Lower lobe of right lung (tissue), 2 donors: ENCODE measurements around the gene ARID1B. TPM values are rescaled to one million over a fixed set of nuclear protein-coding genes. Genes with fewer than 3 reads are reported as not detected.

Source experiments
- ATAC-seq, 2 donors: fragments of 200-7000 bp; cut with Tn5 transposase; one replicate each; pipeline ENCODE4 v1.9.1; 2020 to 2022; ENCODE audit warnings: mild to moderate bottlenecking in 2 of 2, moderate library complexity in 2 of 2
- DNase-seq: peaks from one replicate; pipeline ENCODE4 v3.0.0-alpha.2; 2020
- H3K27ac ChIP-seq: fragments of 200-600 bp; one replicate; pipeline ENCODE4 v1.8.0; 2022
- H3K27me3 ChIP-seq: fragments of 200-600 bp; one replicate; pipeline ENCODE4 v1.8.0; 2022; ENCODE audit warnings: low read depth
- H3K36me3 ChIP-seq: fragments of 200-600 bp; one replicate; pipeline ENCODE4 v1.8.0; 2022; ENCODE audit warnings: mild to moderate bottlenecking
- H3K4me1 ChIP-seq: fragments of 200-600 bp; one replicate; pipeline ENCODE4 v1.8.0; 2022
- H3K4me3 ChIP-seq: fragments of 200-600 bp; one replicate; pipeline ENCODE4 v1.8.0; 2022; ENCODE audit warnings: mild to moderate bottlenecking
- H3K9me3 ChIP-seq: fragments of 200-600 bp; one replicate; pipeline ENCODE4 v1.8.0; 2022
- intact Hi-C: fragments of 100-400 bp; cut with DNase I; formaldehyde crosslinking; loops from one replicate; pipeline ENCODE4 v1.11.0; 2022
- total RNA-seq: library from RNA; stranded (reverse); fragmentation: NEBNext Ultra II Directional; extraction: Animal tissue kit (Norgen Biotek cat#: 25700); gene quantifications from one replicate; pipeline ENCODE4 v1.2.1, GENCODE V29; 2021
- TF ChIP-seq, protein P1 (sequence below): fragments of 200-600 bp; IDR thresholded peaks from one replicate; pipeline ENCODE4 v1.8.0; 2022; ENCODE audit warnings: antibody characterized with exemption, mild to moderate bottlenecking
- donor health status: DM: no; HTN: yes; CAD: no; lungs with severe emphysema.

The ARID1B gene
- total RNA-seq, 1 donor from 2014 or later, result 95.5 TPM

DNA sequence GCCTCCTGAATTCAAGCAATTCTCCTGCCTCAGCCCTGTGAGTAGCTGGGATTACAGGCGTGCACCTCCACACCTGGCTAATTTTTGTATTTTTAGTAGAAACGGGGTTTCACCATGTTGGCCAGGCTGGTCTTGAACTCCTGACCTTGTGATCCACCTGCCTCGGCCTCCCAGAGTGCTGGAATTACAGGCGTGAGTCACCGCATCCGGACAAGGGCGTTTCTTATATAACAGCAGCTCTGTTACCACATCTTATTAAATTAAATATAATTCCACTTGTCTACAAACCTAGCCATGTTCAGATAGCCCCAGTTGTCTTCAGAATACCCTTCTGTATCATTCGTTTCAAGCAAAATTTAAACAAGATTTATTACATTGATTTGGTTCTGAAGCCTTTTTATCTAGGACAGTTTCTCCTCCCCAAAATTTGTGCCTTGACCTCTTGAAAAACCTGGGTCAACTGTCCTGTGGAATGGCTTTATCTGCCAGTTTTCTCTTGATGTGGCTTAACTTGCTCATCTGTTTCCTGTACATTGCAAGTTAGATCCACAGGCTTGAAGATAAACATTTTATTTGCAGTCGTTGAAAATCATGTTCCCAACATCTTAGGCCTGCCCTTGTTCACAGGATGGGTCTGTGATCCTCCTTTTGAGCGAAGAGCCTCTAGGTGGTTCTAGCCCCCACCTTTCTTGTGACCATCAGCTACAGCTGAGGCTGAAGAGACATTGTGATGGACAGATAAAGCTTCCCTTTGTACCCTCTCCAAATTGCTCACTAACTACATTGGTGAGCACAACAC is 132.2 kb downstream of the ARID1B start:
- Histone ChIP-seq H3K27me3 (no peaks in the 10 kb centered on the region), H3K4me3 (no peak overlapping the region), H3K27ac (no peak overlapping the region), H3K4me1 (peaks cover 5% of the 10 kb centered on the region), H3K9me3 (no peaks in the 10 kb centered on the region), H3K36me3 (no peaks in the 10 kb centered on the region)
- TF ChIP-seq, protein P1, sequence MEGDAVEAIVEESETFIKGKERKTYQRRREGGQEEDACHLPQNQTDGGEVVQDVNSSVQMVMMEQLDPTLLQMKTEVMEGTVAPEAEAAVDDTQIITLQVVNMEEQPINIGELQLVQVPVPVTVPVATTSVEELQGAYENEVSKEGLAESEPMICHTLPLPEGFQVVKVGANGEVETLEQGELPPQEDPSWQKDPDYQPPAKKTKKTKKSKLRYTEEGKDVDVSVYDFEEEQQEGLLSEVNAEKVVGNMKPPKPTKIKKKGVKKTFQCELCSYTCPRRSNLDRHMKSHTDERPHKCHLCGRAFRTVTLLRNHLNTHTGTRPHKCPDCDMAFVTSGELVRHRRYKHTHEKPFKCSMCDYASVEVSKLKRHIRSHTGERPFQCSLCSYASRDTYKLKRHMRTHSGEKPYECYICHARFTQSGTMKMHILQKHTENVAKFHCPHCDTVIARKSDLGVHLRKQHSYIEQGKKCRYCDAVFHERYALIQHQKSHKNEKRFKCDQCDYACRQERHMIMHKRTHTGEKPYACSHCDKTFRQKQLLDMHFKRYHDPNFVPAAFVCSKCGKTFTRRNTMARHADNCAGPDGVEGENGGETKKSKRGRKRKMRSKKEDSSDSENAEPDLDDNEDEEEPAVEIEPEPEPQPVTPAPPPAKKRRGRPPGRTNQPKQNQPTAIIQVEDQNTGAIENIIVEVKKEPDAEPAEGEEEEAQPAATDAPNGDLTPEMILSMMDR, result no peak
- intact Hi-C loops, result no loop called here
- DNase-seq, result no peak
- no peak for ATAC-seq

- H3K9me3 ChIP-seq, result no peaks in the 10 kb centered on the region
- DNase-seq (no peak), ATAC-seq (no peak)
- no peaks in the 10 kb centered on the region for H3K27me3 ChIP-seq
- no peak overlapping the region for H3K27ac ChIP-seq
- peaks cover 5% of the 10 kb centered on the region for H3K4me1 ChIP-seq
- no peaks in the 10 kb centered on the region for H3K36me3 ChIP-seq
- intact Hi-C loops, result no loop called here
- H3K4me3 ChIP-seq, result no peak overlapping the region
- TF ChIP-seq, protein P1, result no peak
These were observed 132.8 kb downstream of the ARID1B start for GRCh38 chr6:156910011-156910334.

DNA sequence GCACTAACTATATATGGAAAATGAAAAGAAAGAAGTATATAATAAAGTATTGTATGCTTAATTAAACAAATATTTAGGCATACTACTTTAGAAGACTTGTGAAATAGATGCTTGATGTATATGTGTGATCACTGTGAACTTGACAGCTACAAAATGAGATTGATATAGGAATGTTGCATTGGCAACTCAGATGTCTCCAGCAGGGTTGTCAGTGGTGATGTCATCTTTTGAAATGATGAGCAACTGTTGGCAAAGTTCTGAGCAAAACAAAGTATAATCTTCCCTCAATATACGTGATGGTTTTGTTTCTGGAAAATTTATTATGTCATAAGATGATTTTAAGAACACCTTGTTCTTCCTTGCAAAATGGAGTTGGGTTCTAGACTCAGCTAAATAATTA is 133.8 kb downstream of the ARID1B start:
- ATAC-seq, result no peak
- intact Hi-C loops, result no loop called here
- H3K36me3 ChIP-seq, result no peaks in the 10 kb centered on the region
- peaks cover 5% of the 10 kb centered on the region for H3K4me1 ChIP-seq
- H3K4me3 ChIP-seq, result no peak overlapping the region
- DNase-seq, result no peak
- H3K27ac ChIP-seq, result no peak overlapping the region
- H3K9me3 ChIP-seq, result no peaks in the 10 kb centered on the region
- H3K27me3 ChIP-seq, result no peaks in the 10 kb centered on the region
- TF ChIP-seq, protein P1, result no peak

DNA sequence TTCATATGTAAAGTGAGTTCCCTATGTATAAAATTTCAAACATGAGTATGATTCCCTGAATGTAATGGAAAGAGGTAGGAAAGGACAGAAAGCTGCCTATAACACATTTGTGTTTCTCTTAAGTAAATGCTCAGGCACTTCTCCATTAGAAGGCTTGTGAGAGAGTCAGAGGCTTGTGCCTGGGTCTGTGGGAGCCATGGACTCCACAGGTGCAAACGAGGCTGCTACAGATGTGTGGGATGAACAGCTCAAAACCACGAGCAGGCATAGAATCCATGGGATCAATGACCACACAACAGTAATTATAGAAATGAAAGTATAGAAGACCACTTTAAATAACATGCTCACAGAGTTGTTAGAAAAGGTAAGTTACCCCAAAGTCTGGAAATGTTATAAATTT is 134.4 kb downstream of the ARID1B start:
- intact Hi-C loops, result no loop called here
- no peaks in the 10 kb centered on the region for H3K9me3 ChIP-seq
- H3K27ac ChIP-seq, result no peak overlapping the region
- no peak for ATAC-seq
- H3K4me3 ChIP-seq, result no peak overlapping the region
- TF ChIP-seq, protein P1, result no peak
- no peaks in the 10 kb centered on the region for H3K27me3 ChIP-seq
- DNase-seq, result no peak
- peaks cover 5% of the 10 kb centered on the region for H3K4me1 ChIP-seq
- H3K36me3 ChIP-seq, result no peaks in the 10 kb centered on the region

- TF ChIP-seq, protein P1, result no peak
- intact Hi-C loops, result no loop called here
- H3K9me3 ChIP-seq, result no peaks in the 10 kb centered on the region
- DNase-seq, result no peak
- no peaks in the 10 kb centered on the region for H3K36me3 ChIP-seq
- H3K4me3 ChIP-seq, result no peak overlapping the region
- H3K27me3 ChIP-seq, result no peaks in the 10 kb centered on the region
- ATAC-seq, result no peak
- peaks cover 9% of the 10 kb centered on the region for H3K4me1 ChIP-seq
- no peak overlapping the region for H3K27ac ChIP-seq
These were observed 135.3 kb downstream of the ARID1B start for GRCh38 chr6:156912431-156912830.
